ENCODE results near the gene MSI2. TPM values are rescaled to one million over a fixed set of nuclear protein-coding genes. Genes with fewer than 3 reads are reported as not detected.

Gene MSI2
- total RNA-seq, 2 experiments from 2014 or later = 131 to 164 TPM

GRCh38 chr17:57372156-57372555 is 115.8 kb downstream of the MSI2 start:
- Histone ChIP-seq H3K36me3 (ENCODE audit: insufficient read depth, low read length) (peaks cover 25% of the 10 kb centered on the region), H3K79me2 (ENCODE audit: insufficient read depth, low read depth, low read length) (peaks cover 8% of the 10 kb centered on the region; the same call in 1 of the 2 replicates), H3K9me2 (ENCODE audit: insufficient read depth, low read length) (no peaks in the 10 kb centered on the region), H3K9me3 (ENCODE audit: low read length) (peaks cover 14% of the 10 kb centered on the region), H3K27ac (ENCODE audit: low read depth, low read length, poor library complexity, severe bottlenecking) (no peak overlapping the region), H3K4me3 (ENCODE audit: low read depth, low read length, poor library complexity, severe bottlenecking) (no peak overlapping the region), H3K4me1 (ENCODE audit: insufficient read depth, low read length, poor library complexity, severe bottlenecking) (peaks cover 28% of the 10 kb centered on the region), H4K20me1 (ENCODE audit: insufficient read depth, low read length) (no peaks in the 10 kb centered on the region), H3K4me2 (ENCODE audit: low read length) (no peak overlapping the region), H2AFZ (ENCODE audit: low read length) (no peak overlapping the region)
- ChIA-PET POLR2A (interaction anchor here (0.6 to 1.0 kb wide), 4 partner anchors 13 to 857 kb away, joined by 3 to 6 read pairs (median 4); no protein-coding TSS in a partner anchor), CTCF (ENCODE audit: unreplicated experiment) (no interaction called here)
- TF ChIP-seq CTCF (conservative IDR thresholded peaks at IDR 0.05; ENCODE audit: low read length) (no peak), EZH2phosphoT487 (IDR thresholded peaks at IDR 0.05; ENCODE audit: borderline replicate concordance, low read depth, low read length) (no peak)
- intact Hi-C loops (cut with micrococcal nuclease; ENCODE audit: unreplicated experiment) = no loop called here
- no TSS peak for BruUV-seq (replicated peaks)
- DNase-seq (ENCODE audit: low spot score) = no peak

GRCh38 chr17:57373048-57373447 is 116.7 kb downstream of the MSI2 start:
- DNase-seq (ENCODE audit: low spot score) = no peak
- CTCF ChIA-PET (ENCODE audit: unreplicated experiment) = no interaction called here
- peaks cover 25% of the 10 kb centered on the region for H3K36me3 ChIP-seq (ENCODE audit: insufficient read depth, low read length)
- H3K9me3 ChIP-seq (ENCODE audit: low read length) = peaks cover 14% of the 10 kb centered on the region
- POLR2A ChIA-PET = interaction anchor here (0.6 to 1.6 kb wide), 2 partner anchors 15 to 115 kb away, joined by 4 read pairs; no protein-coding TSS in a partner anchor
- no peak overlapping the region for H3K27ac ChIP-seq (ENCODE audit: low read depth, low read length, poor library complexity, severe bottlenecking)
- BruUV-seq (replicated peaks) = no TSS peak
- intact Hi-C loops (cut with micrococcal nuclease; ENCODE audit: unreplicated experiment) = no loop called here
- peaks cover 19% of the 10 kb centered on the region for H3K4me1 ChIP-seq (ENCODE audit: insufficient read depth, low read length, poor library complexity, severe bottlenecking)
- TF ChIP-seq EZH2phosphoT487 (IDR thresholded peaks at IDR 0.05; ENCODE audit: borderline replicate concordance, low read depth, low read length) = no peak
- no peak for TF ChIP-seq CTCF (conservative IDR thresholded peaks at IDR 0.05; ENCODE audit: low read length)
- no peaks in the 10 kb centered on the region for H3K9me2 ChIP-seq (ENCODE audit: insufficient read depth, low read length)
- H2AFZ ChIP-seq (ENCODE audit: low read length) = no peak overlapping the region
- H3K4me2 ChIP-seq (ENCODE audit: low read length) = no peak overlapping the region
- no peaks in the 10 kb centered on the region for H4K20me1 ChIP-seq (ENCODE audit: insufficient read depth, low read length)
- peaks cover 1% of the 10 kb centered on the region; the same call in 1 of the 2 replicates for H3K79me2 ChIP-seq (ENCODE audit: insufficient read depth, low read depth, low read length)
- H3K4me3 ChIP-seq (ENCODE audit: low read depth, low read length, poor library complexity, severe bottlenecking) = no peak overlapping the region

- peaks cover 25% of the 10 kb centered on the region for H3K36me3 ChIP-seq (ENCODE audit: insufficient read depth, low read length)
- peaks cover 14% of the 10 kb centered on the region for H3K9me3 ChIP-seq (ENCODE audit: low read length)
- H4K20me1 ChIP-seq (ENCODE audit: insufficient read depth, low read length) = no peaks in the 10 kb centered on the region
- no peak for DNase-seq (ENCODE audit: low spot score)
- no peak overlapping the region for H3K4me2 ChIP-seq (ENCODE audit: low read length)
- no peak overlapping the region for H2AFZ ChIP-seq (ENCODE audit: low read length)
- TF ChIP-seq EZH2phosphoT487 (IDR thresholded peaks at IDR 0.05; ENCODE audit: borderline replicate concordance, low read depth, low read length) (no peak), CTCF (conservative IDR thresholded peaks at IDR 0.05; ENCODE audit: low read length) (no peak)
- intact Hi-C loops (cut with micrococcal nuclease; ENCODE audit: unreplicated experiment) = no loop called here
- peaks cover 16% of the 10 kb centered on the region for H3K4me1 ChIP-seq (ENCODE audit: insufficient read depth, low read length, poor library complexity, severe bottlenecking)
- H3K27ac ChIP-seq (ENCODE audit: low read depth, low read length, poor library complexity, severe bottlenecking) = no peak overlapping the region
- H3K9me2 ChIP-seq (ENCODE audit: insufficient read depth, low read length) = no peaks in the 10 kb centered on the region
- H3K79me2 ChIP-seq (ENCODE audit: insufficient read depth, low read depth, low read length) = no peaks in the 10 kb centered on the region
- ChIA-PET CTCF (ENCODE audit: unreplicated experiment) (no interaction called here), POLR2A (interaction anchor here (0.8 to 1.6 kb wide), 3 partner anchors 8 to 16 kb away, joined by 4 to 5 read pairs (median 4); no protein-coding TSS in a partner anchor)
- H3K4me3 ChIP-seq (ENCODE audit: low read depth, low read length, poor library complexity, severe bottlenecking) = no peak overlapping the region
- no TSS peak for BruUV-seq (replicated peaks)
These were observed 117.4 kb downstream of the MSI2 start for GRCh38 chr17:57373756-57374155.
